HepG2 (cell line): Measurements from ENCODE around the gene TMEM141. TPM values are rescaled to one million over a fixed set of nuclear protein-coding genes. Genes with fewer than 3 reads are reported as not detected.

Experiments
- AGO1 ChIP-seq: fragments of 200-400 bp; formaldehyde crosslinking; IDR thresholded peaks from 2 replicates; pipeline ENCODE4 v1.6.1; 2017; ENCODE audit warnings: mild to moderate bottlenecking, low read depth, low read length, moderate library complexity; ENCODE audit not compliant: poor library complexity, severe bottlenecking
- ATF1 ChIP-seq: IDR thresholded peaks from 2 replicates; pipeline ENCODE4 v1.6.1; 2016; ENCODE audit warnings: mild to moderate bottlenecking, control low read depth
- FOXA1 ChIP-seq, 2 experiments: fragments of 450-650 bp in 1 of 2; sonication (generic) in 1 of 2; formaldehyde crosslinking in 1 of 2; IDR thresholded peaks; 2 replicates each; pipeline versions ENCODE4 v1.4.0 to v1.6.1; 2016 to 2020; ENCODE audit warnings: missing genetic modification reagents in 1 of 2
- JUND ChIP-seq: sonication (generic); formaldehyde crosslinking; IDR thresholded peaks from 2 replicates; pipeline ENCODE4 v1.8.0; 2022; ENCODE audit warnings: mild to moderate bottlenecking, missing genetic modification reagents
- MEIS1 ChIP-seq: sonication (generic); formaldehyde crosslinking; IDR thresholded peaks from 2 replicates; pipeline ENCODE4 v1.9.0; 2021; ENCODE audit warnings: mild to moderate bottlenecking, missing genetic modification reagents, moderate library complexity, borderline replicate concordance
- NCOA2 ChIP-seq: sonication (generic); formaldehyde crosslinking; IDR thresholded peaks from 2 replicates; pipeline ENCODE4 v1.8.0; 2022; ENCODE audit warnings: inconsistent platforms
- PHB2 ChIP-seq: fragments of 450-650 bp; IDR thresholded peaks from 2 replicates; pipeline ENCODE4 v1.6.1; 2018; ENCODE audit not compliant: partially characterized antibody
- PHF8 ChIP-seq: sonication (generic); formaldehyde crosslinking; IDR thresholded peaks from 2 replicates; pipeline ENCODE4 v1.5.0; 2020; ENCODE audit warnings: missing genetic modification reagents
- PITX1 ChIP-seq: sonication (generic); formaldehyde crosslinking; IDR thresholded peaks from 2 replicates; pipeline ENCODE4 v1.5.1; 2020; ENCODE audit warnings: mild to moderate bottlenecking, missing genetic modification reagents
- POLR2AphosphoS5 ChIP-seq: IDR thresholded peaks from 2 replicates; pipeline ENCODE4 v1.6.1; 2012; ENCODE audit warnings: low read depth, low read length
- SIX4 ChIP-seq: sonication (generic); formaldehyde crosslinking; IDR thresholded peaks from 2 replicates; pipeline ENCODE4 v1.4.0; 2020; ENCODE audit warnings: missing genetic modification reagents
- TARDBP ChIP-seq: sonication (generic); formaldehyde crosslinking; IDR thresholded peaks from 2 replicates; pipeline ENCODE4 v1.8.0; 2022; ENCODE audit warnings: mild to moderate bottlenecking, missing genetic modification reagents
- ZBTB7B ChIP-seq: sonication (generic); formaldehyde crosslinking; IDR thresholded peaks from 2 replicates; pipeline ENCODE4 v1.4.0; 2020; ENCODE audit warnings: missing genetic modification reagents
- ZMYM2 ChIP-seq: sonication (generic); formaldehyde crosslinking; IDR thresholded peaks from 2 replicates; pipeline ENCODE4 v1.8.0; 2022; ENCODE audit warnings: mild to moderate bottlenecking, missing genetic modification reagents
- ZNF598 ChIP-seq: sonication (generic); formaldehyde crosslinking; IDR thresholded peaks from 2 replicates; pipeline ENCODE4 v1.5.1; 2020; ENCODE audit warnings: mild to moderate bottlenecking, missing genetic modification reagents, borderline replicate concordance
- ZNF629 ChIP-seq: sonication (generic); formaldehyde crosslinking; conservative IDR thresholded peaks from 2 replicates; pipeline ENCODE4 v1.5.0; 2020; ENCODE audit warnings: missing genetic modification reagents
- ZNF790 ChIP-seq: sonication (generic); formaldehyde crosslinking; IDR thresholded peaks from 2 replicates; pipeline ENCODE4 v1.8.0; 2022; ENCODE audit warnings: missing genetic modification reagents, mild to moderate bottlenecking, borderline replicate concordance
- polyA plus RNA-seq, 8 experiments: library from polyadenylated mRNA; depleted of rRNA in 3 of 8; stranded (reverse) in 7 of 8; unstranded in 1 of 8; fragments of >200 nt; fragmentation: Illumina TruSeq in 4 of 8; extraction: Trizol in 4 of 8; gene quantifications; 2 replicates each; pipeline versions ENCODE4 v1.2.1 to v1.2.3, GENCODE V29; 2011 to 2016; ENCODE audit warnings: low read depth in 4 of 8, missing spikeins in 1 of 8, mixed read lengths in 1 of 8; ENCODE audit not compliant: insufficient read depth in 1 of 8
- total RNA-seq, 5 experiments: library from RNA; depleted of rRNA; stranded (reverse); fragments of >200 nt; fragmentation: Illumina TruSeq; extraction: Trizol; gene quantifications; 2 replicates each; pipeline ENCODE4 v1.2.3, GENCODE V29; 2016; ENCODE audit warnings: low read depth in 1 of 5
- TF ChIP-seq, protein P1 (sequence below): fragments of 450-650 bp; IDR thresholded peaks from 2 replicates; pipeline ENCODE4 v1.6.1; 2016
- TF ChIP-seq, protein P2 (sequence below): sonication (generic); formaldehyde crosslinking; IDR thresholded peaks from 2 replicates; pipeline ENCODE4 v1.8.0; 2022; ENCODE audit warnings: mild to moderate bottlenecking, missing genetic modification reagents, moderate library complexity
- TF ChIP-seq, protein P3 (sequence below): IDR thresholded peaks from 2 replicates; pipeline ENCODE4 v1.6.1; 2016; ENCODE audit warnings: low read depth, missing genetic modification reagents, missing compliant biosample characterization
- TF ChIP-seq, protein P4 (sequence below): sonication (generic); formaldehyde crosslinking; IDR thresholded peaks from 2 replicates; pipeline ENCODE4 v1.8.0; 2023; ENCODE audit warnings: mild to moderate bottlenecking, missing genetic modification reagents

The TMEM141 gene
- total and polyA plus RNA-seq, 2 of the 13 experiments (the other 11 are each of a cell fraction or from before 2014, with no cell fraction given) = 81.0 to 202 TPM

DNA sequence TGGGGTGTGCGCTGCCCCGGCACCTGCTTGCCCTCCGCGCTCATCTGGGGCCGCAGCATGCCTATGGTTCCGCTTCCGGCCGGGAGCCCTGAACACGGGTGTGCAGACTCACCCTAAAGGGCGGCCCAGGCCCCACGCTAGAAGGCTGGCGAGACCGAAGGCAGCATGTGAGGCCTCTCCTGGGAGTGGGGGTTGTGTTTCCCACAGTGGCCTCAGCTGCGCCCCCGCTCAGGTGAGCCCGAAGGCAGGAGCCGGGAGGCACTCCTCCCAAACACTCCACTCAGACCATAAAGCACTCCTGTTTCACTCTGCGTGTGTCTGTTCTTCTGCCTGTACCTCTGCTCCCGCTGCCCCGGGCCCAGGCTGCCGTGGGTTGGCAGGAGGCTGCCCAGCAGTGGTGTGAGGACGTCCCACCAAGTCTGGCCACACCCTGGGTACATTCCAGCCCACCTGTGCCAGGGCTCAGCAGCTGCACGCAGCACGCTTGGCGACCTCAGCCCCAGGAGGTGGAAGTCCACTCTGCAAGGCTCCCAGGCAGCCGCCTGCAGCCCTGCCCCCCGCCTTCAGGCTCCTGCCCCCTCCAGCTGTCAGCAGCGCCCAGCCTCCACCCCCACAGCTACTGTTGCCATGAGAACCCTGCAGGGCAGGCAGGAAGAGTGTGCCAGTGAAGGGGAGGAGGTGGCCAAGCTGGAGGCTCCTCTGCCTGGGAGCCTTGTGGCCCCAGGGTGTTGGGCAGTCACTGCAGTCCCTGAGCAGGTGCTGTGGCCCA, 49.9 kb downstream of the TMEM141 start (continued):
- TF ChIP-seq ZNF790 (no peak), ATF1 (CRISPR knock-in tag) (no peak), AGO1 (peak; percentile 99), POLR2AphosphoS5 (no peak; the same call in 1 of the 2 replicates), PHF8 (CRISPR knock-in tag) (no peak), TARDBP (CRISPR knock-in tag) (peak; percentile 67), SIX4 (CRISPR knock-in tag) (no peak), ZMYM2 (CRISPR knock-in tag) (no peak; the same call in 1 of the 2 replicates), MEIS1 (peak; percentile 64; the same call in 1 of the 2 replicates), ZBTB7B (CRISPR knock-in tag) (no peak; the same call in 1 of the 2 replicates), FOXA1 (IDR thresholded peaks at IDR 0.05) (no peak), FOXA1 (CRISPR knock-in tag; IDR thresholded peaks at IDR 0.05) (no peak), JUND (CRISPR knock-in tag) (no peak), ZNF629 (CRISPR knock-in tag) (no peak), PITX1 (no peak), NCOA2 (0 out of 2 replicates have a peak, but pooled peaks have one; percentile 15), PHB2 (no peak), ZNF598 (CRISPR knock-in tag) (no peak)
- TF ChIP-seq, protein P1, sequence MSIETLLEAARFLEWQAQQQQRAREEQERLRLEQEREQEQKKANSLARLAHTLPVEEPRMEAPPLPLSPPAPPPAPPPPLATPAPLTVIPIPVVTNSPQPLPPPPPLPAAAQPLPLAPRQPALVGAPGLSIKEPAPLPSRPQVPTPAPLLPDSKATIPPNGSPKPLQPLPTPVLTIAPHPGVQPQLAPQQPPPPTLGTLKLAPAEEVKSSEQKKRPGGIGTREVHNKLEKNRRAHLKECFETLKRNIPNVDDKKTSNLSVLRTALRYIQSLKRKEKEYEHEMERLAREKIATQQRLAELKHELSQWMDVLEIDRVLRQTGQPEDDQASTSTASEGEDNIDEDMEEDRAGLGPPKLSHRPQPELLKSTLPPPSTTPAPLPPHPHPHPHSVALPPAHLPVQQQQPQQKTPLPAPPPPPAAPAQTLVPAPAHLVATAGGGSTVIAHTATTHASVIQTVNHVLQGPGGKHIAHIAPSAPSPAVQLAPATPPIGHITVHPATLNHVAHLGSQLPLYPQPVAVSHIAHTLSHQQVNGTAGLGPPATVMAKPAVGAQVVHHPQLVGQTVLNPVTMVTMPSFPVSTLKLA = 0 out of 2 replicates have a peak, but pooled peaks have one; percentile 11
- TF ChIP-seq, protein P2, sequence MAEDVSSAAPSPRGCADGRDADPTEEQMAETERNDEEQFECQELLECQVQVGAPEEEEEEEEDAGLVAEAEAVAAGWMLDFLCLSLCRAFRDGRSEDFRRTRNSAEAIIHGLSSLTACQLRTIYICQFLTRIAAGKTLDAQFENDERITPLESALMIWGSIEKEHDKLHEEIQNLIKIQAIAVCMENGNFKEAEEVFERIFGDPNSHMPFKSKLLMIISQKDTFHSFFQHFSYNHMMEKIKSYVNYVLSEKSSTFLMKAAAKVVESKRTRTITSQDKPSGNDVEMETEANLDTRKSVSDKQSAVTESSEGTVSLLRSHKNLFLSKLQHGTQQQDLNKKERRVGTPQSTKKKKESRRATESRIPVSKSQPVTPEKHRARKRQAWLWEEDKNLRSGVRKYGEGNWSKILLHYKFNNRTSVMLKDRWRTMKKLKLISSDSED (CRISPR knock-in tag) = no peak
- TF ChIP-seq, protein P3, sequence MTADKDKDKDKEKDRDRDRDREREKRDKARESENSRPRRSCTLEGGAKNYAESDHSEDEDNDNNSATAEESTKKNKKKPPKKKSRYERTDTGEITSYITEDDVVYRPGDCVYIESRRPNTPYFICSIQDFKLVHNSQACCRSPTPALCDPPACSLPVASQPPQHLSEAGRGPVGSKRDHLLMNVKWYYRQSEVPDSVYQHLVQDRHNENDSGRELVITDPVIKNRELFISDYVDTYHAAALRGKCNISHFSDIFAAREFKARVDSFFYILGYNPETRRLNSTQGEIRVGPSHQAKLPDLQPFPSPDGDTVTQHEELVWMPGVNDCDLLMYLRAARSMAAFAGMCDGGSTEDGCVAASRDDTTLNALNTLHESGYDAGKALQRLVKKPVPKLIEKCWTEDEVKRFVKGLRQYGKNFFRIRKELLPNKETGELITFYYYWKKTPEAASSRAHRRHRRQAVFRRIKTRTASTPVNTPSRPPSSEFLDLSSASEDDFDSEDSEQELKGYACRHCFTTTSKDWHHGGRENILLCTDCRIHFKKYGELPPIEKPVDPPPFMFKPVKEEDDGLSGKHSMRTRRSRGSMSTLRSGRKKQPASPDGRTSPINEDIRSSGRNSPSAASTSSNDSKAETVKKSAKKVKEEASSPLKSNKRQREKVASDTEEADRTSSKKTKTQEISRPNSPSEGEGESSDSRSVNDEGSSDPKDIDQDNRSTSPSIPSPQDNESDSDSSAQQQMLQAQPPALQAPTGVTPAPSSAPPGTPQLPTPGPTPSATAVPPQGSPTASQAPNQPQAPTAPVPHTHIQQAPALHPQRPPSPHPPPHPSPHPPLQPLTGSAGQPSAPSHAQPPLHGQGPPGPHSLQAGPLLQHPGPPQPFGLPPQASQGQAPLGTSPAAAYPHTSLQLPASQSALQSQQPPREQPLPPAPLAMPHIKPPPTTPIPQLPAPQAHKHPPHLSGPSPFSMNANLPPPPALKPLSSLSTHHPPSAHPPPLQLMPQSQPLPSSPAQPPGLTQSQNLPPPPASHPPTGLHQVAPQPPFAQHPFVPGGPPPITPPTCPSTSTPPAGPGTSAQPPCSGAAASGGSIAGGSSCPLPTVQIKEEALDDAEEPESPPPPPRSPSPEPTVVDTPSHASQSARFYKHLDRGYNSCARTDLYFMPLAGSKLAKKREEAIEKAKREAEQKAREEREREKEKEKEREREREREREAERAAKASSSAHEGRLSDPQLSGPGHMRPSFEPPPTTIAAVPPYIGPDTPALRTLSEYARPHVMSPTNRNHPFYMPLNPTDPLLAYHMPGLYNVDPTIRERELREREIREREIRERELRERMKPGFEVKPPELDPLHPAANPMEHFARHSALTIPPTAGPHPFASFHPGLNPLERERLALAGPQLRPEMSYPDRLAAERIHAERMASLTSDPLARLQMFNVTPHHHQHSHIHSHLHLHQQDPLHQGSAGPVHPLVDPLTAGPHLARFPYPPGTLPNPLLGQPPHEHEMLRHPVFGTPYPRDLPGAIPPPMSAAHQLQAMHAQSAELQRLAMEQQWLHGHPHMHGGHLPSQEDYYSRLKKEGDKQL (CRISPR knock-in tag) = no peak
- TF ChIP-seq, protein P4, sequence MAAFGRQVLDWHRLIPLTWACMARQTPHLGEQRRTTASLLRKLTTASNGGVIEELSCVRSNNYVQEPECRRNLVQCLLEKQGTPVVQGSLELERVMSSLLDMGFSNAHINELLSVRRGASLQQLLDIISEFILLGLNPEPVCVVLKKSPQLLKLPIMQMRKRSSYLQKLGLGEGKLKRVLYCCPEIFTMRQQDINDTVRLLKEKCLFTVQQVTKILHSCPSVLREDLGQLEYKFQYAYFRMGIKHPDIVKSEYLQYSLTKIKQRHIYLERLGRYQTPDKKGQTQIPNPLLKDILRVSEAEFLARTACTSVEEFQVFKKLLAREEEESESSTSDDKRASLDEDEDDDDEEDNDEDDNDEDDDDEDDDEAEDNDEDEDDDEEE (CRISPR knock-in tag) = no peak
